GM23338 (cell line): ENCODE measurements around the gene MYLK2. TPM values are rescaled to one million over a fixed set of nuclear protein-coding genes. Genes with fewer than 3 reads are reported as not detected.

Experiments used
- ATAC-seq: fragments of 200-7000 bp; cut with Tn5 transposase; 3 replicates; pipeline ENCODE4 v1.9.1; 2020
- DNase-seq: peaks from one replicate; pipeline ENCODE4 v3.0.0-alpha.2; 2015; ENCODE audit warnings: low spot score
- H2AFZ ChIP-seq: fragments of 200-600 bp; sonication (generic); 2 replicates; pipeline ENCODE4 v1.8.0; 2016; ENCODE audit warnings: antibody characterized with exemption, mild to moderate bottlenecking, moderate library complexity
- H3F3A ChIP-seq: fragments of 200-600 bp; sonication (generic); replicated peaks from 2 replicates; pipeline ENCODE4 v1.8.0; 2017; ENCODE audit warnings: antibody characterized with exemption, mixed run types, low read depth
- H3K27ac ChIP-seq: fragments of 200-600 bp; sonication (generic); 2 replicates; pipeline ENCODE4 v1.6.1; 2016; ENCODE audit warnings: low read depth
- H3K27me3 ChIP-seq: fragments of 200-600 bp; sonication (generic); 2 replicates; pipeline ENCODE4 v1.8.0; 2016; ENCODE audit warnings: mild to moderate bottlenecking, mixed run types, moderate library complexity; ENCODE audit not compliant: insufficient read depth
- H3K36me3 ChIP-seq: fragments of 200-600 bp; sonication (generic); 2 replicates; pipeline ENCODE4 v1.8.0; 2016; ENCODE audit warnings: mild to moderate bottlenecking; ENCODE audit not compliant: insufficient read depth
- H3K4me1 ChIP-seq: fragments of 200-600 bp; sonication (generic); 2 replicates; pipeline ENCODE4 v1.8.0; 2016; ENCODE audit warnings: mild to moderate bottlenecking, moderate library complexity; ENCODE audit not compliant: insufficient read depth
- H3K4me2 ChIP-seq: fragments of 200-600 bp; sonication (generic); 2 replicates; pipeline ENCODE4 v1.7.1; 2017; ENCODE audit warnings: mixed run types
- H3K4me3 ChIP-seq: fragments of 200-600 bp; sonication (generic); 2 replicates; pipeline ENCODE4 v1.6.1; 2016; ENCODE audit warnings: mixed run types
- H3K79me2 ChIP-seq: fragments of 200-600 bp; sonication (generic); replicated peaks from 2 replicates; pipeline ENCODE4 v1.8.0; 2017; ENCODE audit warnings: mild to moderate bottlenecking; ENCODE audit not compliant: insufficient read depth
- H3K9me2 ChIP-seq: fragments of 200-600 bp; sonication (generic); 2 replicates; pipeline ENCODE4 v1.8.0; 2017; ENCODE audit not compliant: insufficient read depth
- H4K20me1 ChIP-seq: fragments of 200-600 bp; sonication (generic); replicated peaks from 2 replicates; pipeline ENCODE4 v1.8.0; 2017; ENCODE audit warnings: mild to moderate bottlenecking; ENCODE audit not compliant: insufficient read depth
- H3K27ac Mint-ChIP-seq: 2 replicates; pipeline ENCODE4 v1.8.0; 2020; ENCODE audit warnings: inconsistent platforms, mild to moderate bottlenecking, moderate library complexity, mixed read lengths
- H3K27me3 Mint-ChIP-seq: 3 replicates; pipeline ENCODE4 v1.8.0; 2022; ENCODE audit warnings: low read depth, mild to moderate bottlenecking, moderate library complexity, mixed read lengths, inconsistent platforms; ENCODE audit not compliant: insufficient read depth, poor library complexity
- H3K36me3 Mint-ChIP-seq: 3 replicates; pipeline ENCODE4 v1.8.0; 2021; ENCODE audit warnings: low read depth, mild to moderate bottlenecking, inconsistent platforms, moderate library complexity, mixed read lengths
- H3K4me1 Mint-ChIP-seq: 3 replicates; pipeline ENCODE4 v1.8.0; 2020; ENCODE audit warnings: mild to moderate bottlenecking, inconsistent platforms, mixed read lengths
- H3K4me3 Mint-ChIP-seq: 3 replicates; pipeline ENCODE4 v1.8.0; 2021; ENCODE audit warnings: moderate library complexity, mild to moderate bottlenecking, inconsistent platforms, mixed read lengths
- H3K9me3 Mint-ChIP-seq: 3 replicates; pipeline ENCODE4 v1.8.0; 2020; ENCODE audit warnings: moderate library complexity, mild to moderate bottlenecking, inconsistent platforms, mixed read lengths
- CREB1 ChIP-seq: fragments of 250-450 bp; sonication (Bioruptor Pico); IDR thresholded peaks from 2 replicates; pipeline ENCODE4 v1.5.0; 2020; ENCODE audit warnings: low read depth, mild to moderate bottlenecking, moderate library complexity
- CTCF ChIP-seq, 2 experiments: fragments of 200-600 bp in 1 of 2; sonication (generic) in 1 of 2; conservative IDR thresholded peaks; 2 replicates each; pipeline versions ENCODE4 v1.5.1 to v1.6.1; 2016 to 2017; ENCODE audit warnings: antibody characterized with exemption in 2 of 2, low read depth in 2 of 2, mild to moderate bottlenecking in 2 of 2, moderate library complexity in 1 of 2
- ETS1 ChIP-seq: IDR thresholded peaks from 2 replicates; pipeline ENCODE4 v1.6.1; 2016; ENCODE audit warnings: antibody characterized with exemption
- EZH2 ChIP-seq: fragments of 200-600 bp; sonication (generic); IDR thresholded peaks from one replicate; pipeline ENCODE4 v1.8.0; 2017; ENCODE audit warnings: antibody characterized with exemption, mild to moderate bottlenecking, low read depth; ENCODE audit not compliant: unreplicated experiment
- EZH2phosphoT487 ChIP-seq: fragments of 200-600 bp; sonication (generic); IDR thresholded peaks from one replicate; pipeline ENCODE4 v1.8.1; 2018; ENCODE audit warnings: antibody characterized with exemption; ENCODE audit not compliant: unreplicated experiment
- JUNB ChIP-seq: IDR thresholded peaks from one replicate; pipeline ENCODE4 v1.6.1; 2016; ENCODE audit warnings: antibody characterized with exemption; ENCODE audit not compliant: unreplicated experiment
- NANOG ChIP-seq: IDR thresholded peaks from 2 replicates; pipeline ENCODE4 v1.6.1; 2016; ENCODE audit warnings: antibody characterized with exemption, borderline replicate concordance
- POLR2AphosphoS5 ChIP-seq: IDR thresholded peaks from 2 replicates; pipeline ENCODE4 v1.6.1; 2016; ENCODE audit warnings: antibody characterized with exemption, low read depth
- REST ChIP-seq: IDR thresholded peaks from one replicate; pipeline ENCODE4 v1.6.1; 2018; ENCODE audit warnings: antibody characterized with exemption; ENCODE audit not compliant: unreplicated experiment
- STAT1 ChIP-seq: IDR thresholded peaks from one replicate; pipeline ENCODE4 v1.6.1; 2016; ENCODE audit warnings: antibody characterized with exemption; ENCODE audit not compliant: unreplicated experiment
- ZNF114 ChIP-seq: fragments of 250-450 bp; sonication (Bioruptor Pico); IDR thresholded peaks from 2 replicates; pipeline ENCODE4 v1.5.0; 2020; ENCODE audit warnings: mild to moderate bottlenecking, moderate library complexity
- ZNF331 ChIP-seq: fragments of 250-450 bp; sonication (Bioruptor Pico); IDR thresholded peaks from 2 replicates; pipeline ENCODE4 v1.5.0; 2020; ENCODE audit warnings: low read depth, mild to moderate bottlenecking, moderate library complexity
- ZNF462 ChIP-seq: fragments of 250-450 bp; sonication (Bioruptor Pico); IDR thresholded peaks from 2 replicates; pipeline ENCODE4 v1.5.0; 2020; ENCODE audit warnings: mild to moderate bottlenecking, moderate library complexity
- polyA plus RNA-seq: library from polyadenylated mRNA; unstranded; fragments of >200 nt; fragmentation: Nextera tagmentation; extraction: Ambion mirVana; gene quantifications from 2 replicates; pipeline ENCODE4 v1.2.1, GENCODE V29; 2016
- total RNA-seq: library from RNA; depleted of rRNA; stranded (reverse); fragments of >200 nt; shearing (Covaris generic); gene quantifications from 2 replicates; pipeline ENCODE4 v1.2.3, GENCODE V29; 2014

The MYLK2 gene
- total and polyA plus RNA-seq, 2 experiments from 2014 or later, result 0.21 to 0.28 TPM

- Histone ChIP-seq H4K20me1 (peaks cover 24% of the 10 kb centered on the region), H3K36me3 (peaks cover 63% of the 10 kb centered on the region), H3K79me2 (no peaks in the 10 kb centered on the region), H3K4me3 (no peak overlapping the region), H3F3A (no peaks in the 10 kb centered on the region), H3K4me1 (no peaks in the 10 kb centered on the region), H3K9me2 (no peaks in the 10 kb centered on the region), H3K27me3 (no peaks in the 10 kb centered on the region), H3K4me2 (no peak overlapping the region), H2AFZ (no peak overlapping the region), H3K27ac (no peak overlapping the region)
- H3K4me1 Mint-ChIP-seq, result peaks cover 19% of the 10 kb centered on the region
- DNase-seq (no peak), ATAC-seq (no peak)
- no peak for TF ChIP-seq NANOG
- no peak for TF ChIP-seq EZH2
- no peak for TF ChIP-seq POLR2AphosphoS5
- no peak for TF ChIP-seq ZNF114 (CRISPR knock-in tag)
- no peak for TF ChIP-seq REST
- no peak for TF ChIP-seq EZH2phosphoT487
- TF ChIP-seq STAT1, result no peak
- no peak for TF ChIP-seq JUNB
- TF ChIP-seq CTCF (conservative IDR thresholded peaks at IDR 0.05; ENCODE audit: low read depth in 2 of 2), result no peak
- TF ChIP-seq ZNF462, result no peak
- no peak for TF ChIP-seq ETS1
- TF ChIP-seq ZNF331, result no peak
- no peak for TF ChIP-seq CREB1 (CRISPR knock-in tag)
- peaks cover 2% of the 10 kb centered on the region for H3K27me3 Mint-ChIP-seq
- no peak overlapping the region for H3K4me3 Mint-ChIP-seq
- H3K27ac Mint-ChIP-seq, result no peak overlapping the region
- H3K36me3 Mint-ChIP-seq, result peaks cover 68% of the 10 kb centered on the region
- H3K9me3 Mint-ChIP-seq, result no peaks in the 10 kb centered on the region
Observed at GRCh38 chr20:31790401-31790800, 28.8 kb upstream of the MYLK2 start.
